Gastroesophageal sphincter (tissue), 3 donors: ENCODE results near the gene KIAA0930.

Source experiments
- CTCF ChIP-seq, 4 experiments: fragments of 200-600 bp in 2 of 4; fragments of 450-650 bp in 2 of 4; sonication (generic) in 1 of 4; IDR thresholded peaks; one replicate each; pipeline ENCODE4 v1.5.1; 2017 to 2019; ENCODE audit warnings: antibody characterized with exemption in 4 of 4, mild to moderate bottlenecking in 2 of 4, moderate library complexity in 2 of 4
- EP300 ChIP-seq: sonication (generic); formaldehyde crosslinking; IDR thresholded peaks from one replicate; pipeline ENCODE4 v1.6.1; 2017; ENCODE audit warnings: antibody characterized with exemption, mild to moderate bottlenecking
- POLR2AphosphoS5 ChIP-seq: sonication (generic); formaldehyde crosslinking; IDR thresholded peaks from one replicate; pipeline ENCODE4 v1.6.1; 2017; ENCODE audit warnings: antibody characterized with exemption

GRCh38 chr22:45159652-45160462 is 80.8 kb downstream of the KIAA0930 start:
- peak in 1 of 4 experiments; percentile 4 for TF ChIP-seq CTCF (IDR thresholded peaks at IDR 0.05)
- TF ChIP-seq POLR2AphosphoS5 = no peak
- TF ChIP-seq EP300 = no peak
